ENCODE results near the gene PAX3.
"Not testable (repeated sequence)": the region's sequence is repeated elsewhere in the genome, so short reads cannot be mapped to it uniquely, and the experiment has no call there.

Gene PAX3

DNA sequence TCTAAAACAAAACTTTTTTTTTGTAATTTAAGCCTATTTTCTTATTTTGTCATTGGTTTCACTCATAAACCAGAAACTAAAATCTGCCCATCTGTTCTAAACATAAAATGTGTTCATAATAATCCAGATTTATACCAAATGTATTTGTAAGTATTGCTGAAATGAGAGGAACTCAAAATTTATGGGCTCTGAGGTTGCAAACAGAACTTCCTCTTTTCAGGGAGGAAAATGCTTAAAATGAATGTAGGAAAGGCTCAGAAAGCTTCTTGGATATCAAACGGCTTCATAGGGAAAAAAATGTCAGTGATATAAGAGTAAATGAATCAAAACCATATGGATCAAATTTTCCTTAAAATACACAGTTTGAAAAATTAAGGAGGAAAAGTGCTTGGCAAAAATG, 83.9 kb downstream of the PAX3 start:
- no peak for DNase-seq (ENCODE audit: low read depth in 2 of 2)

DNA sequence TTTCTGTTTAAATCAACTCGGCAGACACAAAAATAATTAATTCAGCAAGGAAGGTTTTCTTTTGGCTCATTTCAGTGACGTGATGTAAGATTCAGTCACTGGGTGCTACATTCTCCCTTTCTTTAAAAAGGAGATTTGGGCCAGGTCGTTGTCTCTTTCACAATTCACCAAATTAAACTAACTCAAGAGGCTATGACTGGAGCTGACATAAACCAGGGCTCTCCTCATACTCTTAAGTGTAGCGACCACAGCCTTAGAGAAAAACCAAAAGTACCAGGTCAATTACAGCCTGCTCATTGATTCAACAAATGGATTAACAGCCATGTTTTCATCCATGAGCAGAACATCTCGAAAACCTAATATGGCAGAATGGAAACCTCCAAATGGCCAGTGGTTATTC, 85.7 kb downstream of the PAX3 start:
- DNase-seq (ENCODE audit: low read depth in 2 of 2), result no peak

DNA sequence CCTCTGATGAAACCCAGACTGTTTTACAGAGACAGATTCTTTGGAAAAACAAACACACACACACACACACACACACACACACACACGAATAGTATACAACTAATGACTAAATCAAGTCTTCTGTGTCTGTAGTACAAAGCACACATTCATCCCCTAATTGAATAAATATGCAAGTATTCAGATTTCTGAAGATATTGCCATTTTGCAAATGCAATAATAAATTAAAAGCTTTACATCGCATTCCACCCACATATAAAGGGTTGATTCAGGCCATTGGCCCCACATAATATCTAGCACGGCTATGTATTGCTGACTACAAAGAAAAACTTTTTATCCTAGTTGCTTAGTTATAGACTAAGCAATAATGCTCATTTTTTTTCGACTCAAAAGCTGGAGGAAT, 86.2 kb downstream of the PAX3 start:
- DNase-seq (ENCODE audit: low read depth in 2 of 2), result no peak

DNA sequence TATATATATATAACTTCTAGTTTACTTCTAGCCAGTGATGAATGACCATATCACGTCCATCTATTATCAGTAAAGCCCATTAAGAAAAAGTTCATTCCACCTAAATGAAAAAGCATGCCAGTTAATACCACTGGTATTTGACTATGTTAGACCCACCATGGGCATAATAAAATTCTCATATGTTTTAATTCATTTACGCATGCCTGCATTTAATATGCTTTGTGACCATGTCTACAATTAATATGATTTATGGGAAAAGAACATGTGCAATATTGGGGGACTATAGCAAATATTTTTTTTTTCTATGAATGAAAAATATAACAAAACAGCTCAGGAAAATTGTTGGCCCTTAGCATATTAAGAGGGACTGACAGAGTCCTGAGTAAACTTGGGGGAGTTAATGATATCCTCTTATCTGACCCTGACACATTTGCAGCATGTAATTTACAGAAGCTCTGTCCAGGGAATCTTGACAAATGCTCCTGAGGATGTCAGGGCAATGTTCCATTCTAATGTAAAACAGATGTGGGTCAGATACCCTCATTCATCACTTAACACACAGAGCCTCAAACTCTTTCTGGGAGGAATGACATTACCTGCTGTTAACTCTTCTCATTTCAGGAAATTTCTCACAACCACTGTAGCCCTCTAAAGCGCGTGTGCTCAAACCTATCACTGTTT, 90.6 kb downstream of the PAX3 start:
- DNase-seq (ENCODE audit: low read depth in 2 of 2), result no peak

DNA sequence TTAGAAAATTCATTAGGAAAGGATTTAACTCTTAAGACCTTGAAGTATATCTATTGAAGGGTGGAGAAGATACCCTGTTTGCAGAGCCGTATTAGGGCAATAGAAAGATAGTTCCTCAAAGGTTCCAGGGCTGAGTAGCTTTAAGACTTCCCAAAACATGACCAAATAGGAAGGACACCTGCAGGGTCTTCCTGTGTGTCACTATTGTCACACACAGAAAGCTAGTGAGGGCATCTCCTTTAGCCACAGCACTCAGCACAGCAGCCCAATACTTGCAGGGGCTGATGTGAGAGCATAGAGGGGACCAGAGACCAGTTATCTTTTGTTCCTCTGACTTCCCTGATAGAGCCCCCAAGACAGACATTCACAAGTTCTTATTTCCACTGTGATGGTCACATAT, 93.7 kb downstream of the PAX3 start:
- no peak for DNase-seq (ENCODE audit: low read depth in 2 of 2)

DNA sequence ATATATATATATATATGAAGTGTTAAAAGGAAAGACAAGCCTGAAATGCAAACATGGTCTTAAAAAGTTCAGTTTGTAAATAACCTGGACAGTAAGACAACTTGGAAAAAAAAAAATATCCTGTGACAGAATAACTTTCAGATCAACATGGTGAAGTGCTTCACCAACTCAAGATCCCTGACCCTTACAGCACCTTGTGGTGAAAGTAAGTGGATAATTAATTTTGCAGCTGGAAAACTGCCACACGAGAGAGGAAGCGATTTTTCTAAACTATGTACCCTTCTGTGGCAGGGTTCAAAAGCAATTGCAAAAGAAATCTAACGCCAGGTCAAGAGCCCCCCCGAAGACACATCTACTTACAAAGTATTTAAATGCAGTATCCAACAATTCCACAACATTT, 95.8 kb downstream of the PAX3 start:
- no peak for DNase-seq (ENCODE audit: low read depth in 2 of 2)

DNA sequence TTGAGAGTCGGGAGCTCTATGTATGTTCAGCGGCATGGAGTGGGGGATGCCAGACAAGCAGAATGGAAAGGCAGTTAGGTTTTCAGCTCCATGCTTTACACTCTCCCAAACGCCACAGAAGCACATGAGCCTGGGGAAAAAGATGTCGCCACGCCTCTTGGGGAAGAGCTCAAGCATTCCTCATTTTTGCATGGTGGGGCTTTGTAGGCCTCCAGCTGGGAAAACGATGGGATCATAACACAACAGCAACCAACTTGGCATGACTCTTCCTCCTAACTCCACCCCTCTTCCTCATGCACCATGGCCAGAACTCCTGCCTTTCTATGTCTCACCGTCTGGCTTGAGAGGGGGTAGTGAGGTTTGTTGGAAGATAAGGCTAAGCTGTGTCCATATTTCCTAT, 102.6 kb downstream of the PAX3 start:
- no peak for DNase-seq (ENCODE audit: low read depth in 2 of 2)

DNA sequence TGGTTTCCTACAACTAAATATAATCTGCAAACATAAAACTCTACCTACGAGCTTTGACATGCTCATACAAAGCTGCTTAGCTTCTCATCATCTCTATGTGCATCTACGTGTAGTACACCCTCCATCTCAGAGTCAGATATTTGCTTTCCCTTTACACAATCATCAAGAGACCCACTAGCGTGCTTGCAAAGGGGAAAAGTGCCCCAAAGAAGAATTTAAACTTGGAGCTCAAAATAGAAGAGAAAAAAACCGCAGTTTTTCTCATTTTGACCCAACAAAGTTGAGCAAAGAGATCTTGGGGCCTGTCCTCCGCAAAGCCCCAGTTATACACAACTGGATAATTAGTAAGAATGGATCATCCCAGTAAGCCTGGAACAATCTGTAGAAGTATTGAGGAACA, 104.1 kb downstream of the PAX3 start:
- no peak for DNase-seq (ENCODE audit: low read depth in 2 of 2)

DNA sequence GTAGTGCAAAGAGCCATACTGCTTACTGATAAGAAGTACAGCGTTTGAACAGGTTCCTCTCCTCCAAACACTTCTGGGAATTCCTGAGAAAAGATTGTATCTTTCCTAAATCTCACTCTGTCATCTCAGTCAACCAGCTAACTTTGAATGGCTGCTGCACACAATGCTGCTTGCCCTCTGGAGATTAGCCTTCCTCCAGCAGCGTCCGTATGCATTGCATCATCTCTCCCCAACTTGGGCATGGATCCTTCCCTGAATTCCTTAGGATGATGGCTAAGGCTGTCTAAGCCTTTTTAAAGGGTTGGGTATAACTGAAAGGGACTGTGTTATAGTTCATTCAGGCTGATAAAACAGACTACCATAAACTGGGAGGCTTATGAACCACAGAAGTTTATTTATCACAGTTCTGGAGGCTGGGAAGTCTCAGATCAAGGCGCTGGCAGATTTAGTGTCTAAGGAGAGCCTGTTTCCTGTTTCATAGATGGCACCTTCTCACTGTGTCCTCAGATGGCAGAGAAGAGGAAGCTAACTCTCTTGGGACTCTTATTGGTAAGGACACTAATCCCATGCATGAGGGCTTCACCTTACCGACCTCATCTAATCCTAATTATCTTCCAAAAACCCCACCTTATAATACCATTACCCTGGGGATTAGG, 105.3 kb downstream of the PAX3 start:
- no peak for DNase-seq (ENCODE audit: low read depth in 2 of 2)

DNA sequence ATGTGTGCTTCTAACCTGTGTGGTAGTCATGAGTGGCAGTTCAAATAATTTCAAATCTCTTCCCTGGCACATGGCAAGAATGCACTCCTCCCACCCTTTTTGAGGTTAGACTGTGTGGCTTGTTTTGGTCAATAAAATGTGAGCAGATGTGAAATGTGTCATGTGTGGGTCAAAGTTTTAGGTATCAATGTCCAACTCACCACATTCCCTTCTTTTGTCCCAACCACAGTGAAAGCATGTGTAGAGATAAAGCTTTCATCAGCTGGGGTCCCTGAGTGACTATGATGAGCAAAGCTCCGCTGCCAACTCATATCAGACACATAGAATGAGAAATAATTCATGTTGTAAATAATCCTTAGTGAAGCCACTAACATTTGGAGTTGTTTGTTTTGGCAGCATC, 118.2 kb downstream of the PAX3 start:
- DNase-seq (ENCODE audit: low read depth in 2 of 2), result no peak

DNA sequence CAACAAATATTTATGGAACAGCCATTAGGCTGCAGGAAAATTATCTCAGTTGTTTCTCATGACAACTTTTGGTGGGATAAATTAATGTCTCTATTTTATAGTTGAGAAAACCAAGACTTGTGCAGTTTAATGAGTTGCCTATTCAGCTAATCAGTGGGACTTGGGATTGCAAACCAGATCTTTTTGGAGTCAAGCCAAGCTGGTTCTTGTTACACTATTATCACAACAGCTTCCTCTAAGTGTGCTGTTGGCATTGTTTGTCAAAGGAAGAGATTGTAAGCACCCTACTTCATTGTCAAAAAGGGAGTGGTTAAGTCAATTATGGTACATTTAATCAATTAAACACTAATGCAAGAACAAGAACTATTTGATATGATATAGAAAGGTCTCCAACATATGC, 119.2 kb downstream of the PAX3 start:
- DNase-seq (ENCODE audit: low read depth in 2 of 2), result no peak

DNA sequence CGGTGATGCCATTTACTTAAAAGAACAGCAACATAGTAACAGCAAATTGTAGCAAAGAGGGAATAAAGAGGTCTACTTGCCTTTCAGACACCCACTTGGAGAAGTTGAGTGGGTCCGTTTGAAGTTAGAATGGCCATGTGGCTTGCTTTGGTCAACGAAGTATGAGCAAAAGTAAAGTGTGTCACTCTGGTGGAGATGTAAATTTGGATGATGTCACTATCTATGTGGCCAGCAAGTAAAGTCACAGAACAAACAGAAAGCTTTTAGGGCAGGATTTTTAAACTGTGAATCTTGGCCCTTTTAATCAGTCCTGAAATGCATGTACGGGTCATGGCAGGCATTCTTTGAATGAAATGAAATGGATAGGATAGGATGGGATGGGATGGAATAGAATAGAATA, 120.3 kb downstream of the PAX3 start:
- DNase-seq (ENCODE audit: low read depth in 2 of 2), result no peak

DNA sequence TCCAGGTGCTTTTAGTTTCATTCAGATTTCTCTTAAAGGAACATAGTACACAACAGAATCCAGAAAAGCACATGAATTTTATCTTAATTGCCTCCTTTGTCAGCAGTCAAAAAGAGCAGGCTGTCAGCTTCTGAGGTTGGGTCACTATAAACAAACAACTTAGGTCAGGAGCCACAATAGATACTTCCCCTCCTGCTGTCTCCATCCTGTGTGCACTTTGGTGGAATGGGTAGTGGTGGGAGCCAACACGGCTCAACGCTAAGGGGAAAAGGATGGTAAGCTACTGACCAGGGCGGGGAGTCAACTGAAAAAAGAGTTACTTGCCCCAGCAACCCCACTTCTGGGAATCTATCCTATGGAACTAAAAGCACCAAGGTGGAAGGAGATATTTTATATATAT, 121.9 kb downstream of the PAX3 start:
- no peak for DNase-seq (ENCODE audit: low read depth in 2 of 2)

DNA sequence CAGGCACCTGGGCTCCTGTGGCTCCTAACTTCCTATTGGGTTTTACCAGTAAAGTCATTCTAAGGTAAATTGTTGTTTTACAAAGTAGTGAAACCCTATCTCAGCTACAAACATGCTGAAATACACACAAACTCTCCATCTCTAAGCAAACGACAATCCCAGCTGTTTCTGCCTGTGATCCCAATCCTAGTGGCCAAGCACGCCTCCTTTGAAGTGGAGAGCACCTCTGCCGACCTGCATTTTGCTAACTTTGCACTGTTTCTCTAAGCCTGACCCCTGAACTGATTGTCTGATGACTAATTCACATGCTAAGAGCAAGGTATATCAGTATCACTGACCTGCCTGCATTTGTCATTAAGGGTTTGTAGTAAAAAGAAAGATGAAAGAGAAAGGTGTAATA, 124.3 kb downstream of the PAX3 start:
- no peak for DNase-seq (ENCODE audit: low read depth in 2 of 2)

DNA sequence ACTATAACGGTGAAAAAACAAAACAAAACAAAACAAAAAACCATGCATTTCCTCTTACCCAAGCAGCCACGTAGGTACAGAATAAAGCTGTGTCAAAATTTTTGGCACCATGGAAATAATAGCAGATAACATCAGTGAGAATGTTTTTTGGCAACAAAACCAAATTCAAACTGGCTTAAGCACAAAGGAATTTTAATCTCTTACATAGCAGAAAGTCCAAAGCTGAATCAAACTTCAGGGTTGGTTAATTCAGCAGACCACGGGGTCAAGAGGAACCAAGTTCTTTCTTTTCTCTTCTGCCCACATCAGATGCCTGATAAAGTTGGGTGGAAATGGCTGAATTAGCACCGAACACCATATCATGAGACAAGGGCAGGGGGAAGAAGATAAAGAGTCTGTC, 129.5 kb downstream of the PAX3 start:
- no peak for DNase-seq (ENCODE audit: low read depth in 2 of 2)

DNA sequence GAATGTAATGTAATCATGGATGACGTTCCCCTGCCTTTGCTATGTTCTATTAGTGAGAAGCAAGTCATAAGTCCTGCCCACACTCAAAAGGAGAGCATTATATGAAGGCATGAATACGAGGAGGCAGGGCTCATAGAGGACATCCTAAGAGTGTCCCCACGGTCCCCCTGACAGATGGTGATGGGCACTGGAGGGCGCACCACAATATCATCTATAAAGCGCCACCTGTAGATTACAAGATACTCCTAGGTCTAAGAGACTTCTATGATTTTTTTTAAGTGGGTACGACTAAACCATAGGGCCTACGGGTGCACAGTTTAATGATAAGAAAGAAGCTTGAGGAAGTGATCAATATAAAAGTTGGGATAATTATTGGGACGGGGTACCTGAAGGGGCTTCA, 131.0 kb downstream of the PAX3 start:
- DNase-seq (ENCODE audit: low read depth in 2 of 2), result no peak

DNA sequence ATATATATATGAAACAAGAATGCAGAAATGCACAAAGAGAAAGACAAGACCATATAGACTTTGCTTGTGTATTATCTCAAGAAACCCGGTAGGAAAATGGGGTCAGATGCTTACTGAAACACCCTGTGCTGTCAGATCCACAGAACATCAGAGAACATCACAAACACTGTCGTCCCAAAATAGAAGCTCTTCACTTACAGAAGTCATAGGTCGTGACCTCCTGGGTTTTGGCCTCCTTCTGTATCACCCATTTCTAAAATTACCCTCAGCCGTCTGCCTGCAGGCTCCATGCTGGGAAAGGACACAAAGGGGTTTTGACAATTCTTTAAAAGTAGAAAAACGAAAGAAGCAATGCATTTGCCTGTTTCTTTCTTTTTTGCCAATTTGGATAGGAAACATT, 137.9 kb downstream of the PAX3 start:
- no peak for DNase-seq (ENCODE audit: low read depth in 2 of 2)

DNA sequence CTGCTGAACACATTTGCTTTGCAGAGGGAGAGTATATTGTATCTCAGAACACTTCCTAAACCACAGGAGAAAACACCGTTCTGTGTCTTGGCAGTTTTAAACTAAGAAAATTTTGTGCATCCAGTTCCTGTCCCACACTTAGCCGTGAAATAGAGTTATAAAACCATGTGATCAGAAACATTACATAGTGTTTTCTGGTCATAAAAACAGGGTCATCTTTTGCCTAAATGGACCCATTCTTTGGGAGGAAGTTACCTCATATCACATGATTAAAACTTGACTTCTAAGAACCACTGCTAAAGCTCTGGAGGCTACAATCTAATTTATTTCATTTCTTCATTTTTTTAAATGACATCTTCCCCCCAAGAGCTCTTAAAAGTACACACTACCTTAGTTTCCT, 138.7 kb downstream of the PAX3 start:
- no peak for DNase-seq (ENCODE audit: low read depth in 2 of 2)

DNA sequence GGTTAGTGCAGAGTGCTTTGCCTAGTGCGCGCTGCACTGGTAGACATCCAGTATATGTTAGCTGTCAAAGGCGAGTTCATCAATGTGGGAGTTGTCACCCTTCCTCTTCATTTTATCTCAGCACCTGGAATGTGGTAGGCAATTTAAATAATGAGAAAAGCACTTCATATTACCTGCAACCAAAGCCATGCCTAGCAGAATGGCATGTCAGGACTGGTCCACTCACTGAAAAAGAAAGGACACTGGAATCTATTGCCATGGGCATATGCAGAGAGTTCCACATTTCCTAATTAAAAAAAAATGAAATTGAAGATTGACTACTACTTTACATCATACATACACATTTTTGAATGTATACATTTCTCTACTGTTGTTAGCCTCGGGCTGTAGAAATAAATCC, 139.6 kb downstream of the PAX3 start:
- DNase-seq (ENCODE audit: low read depth in 2 of 2), result no peak

DNA sequence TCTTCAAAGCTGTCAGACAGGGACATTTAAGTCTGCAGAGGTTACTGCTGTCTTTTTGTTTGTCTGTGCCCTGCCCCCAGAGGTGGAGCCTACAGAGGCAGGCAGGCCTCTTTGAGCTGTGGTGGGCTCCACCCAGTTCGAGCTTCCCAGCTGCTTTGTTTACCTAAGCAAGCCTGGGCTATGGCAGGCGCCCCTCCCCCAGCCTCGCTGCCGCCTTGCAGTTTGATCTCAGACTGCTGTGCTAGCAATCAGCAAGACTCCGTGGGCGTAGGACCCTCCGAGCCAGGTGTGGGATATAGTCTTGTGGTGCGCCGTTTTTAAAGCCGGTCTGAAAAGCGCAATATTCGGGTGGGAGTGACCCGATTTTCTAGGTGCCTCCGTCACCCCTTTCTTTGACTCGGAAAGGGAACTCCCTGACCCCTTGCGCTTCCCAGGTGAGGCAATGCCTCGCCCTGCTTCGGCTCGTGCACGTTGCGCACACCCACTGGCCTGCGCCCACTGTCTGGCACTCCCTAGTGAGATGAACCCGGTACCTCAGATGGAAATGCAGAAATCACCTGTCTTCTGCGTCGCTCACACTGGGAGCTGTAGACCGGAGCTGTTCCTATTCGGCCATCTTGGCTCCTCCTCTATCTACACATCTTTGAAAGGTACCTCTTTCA, 143.7 kb downstream of the PAX3 start:
- DNase-seq (ENCODE audit: low read depth in 2 of 2), result not testable (repeated sequence)

Measured in stimulated activated CD4-positive, alpha-beta T cell treated with anti-CD3 and anti-CD28 coated beads, Interleukin-1b, Interleukin-23, amount 100 ng/mL, for 4 hours (primary cell).